Fibroblast of the conjunctiva (primary cell): Measurements from ENCODE around the gene POU6F2.
"Not testable (repeated sequence)": the region's sequence is repeated elsewhere in the genome, so short reads cannot be mapped to it uniquely, and the experiment has no call there.

ENCODE experiments used
- DNase-seq: peaks from one replicate; pipeline ENCODE4 v3.0.0-alpha.2; 2010; ENCODE audit warnings: low read depth

POU6F2 gene

GRCh38 chr7:39001595-39001994 lies 23.9 kb downstream of the POU6F2 start:
- no peak for DNase-seq

GRCh38 chr7:39002755-39003154 lies 25.0 kb downstream of the POU6F2 start:
- DNase-seq: no peak

- no peak for DNase-seq
Observed at GRCh38 chr7:39005036-39005435, 27.3 kb downstream of the POU6F2 start.

GRCh38 chr7:39005461-39005860 lies 27.8 kb downstream of the POU6F2 start:
- DNase-seq: no peak

- not testable (repeated sequence) for DNase-seq
Observed at GRCh38 chr7:39013049-39013939, 35.6 kb downstream of the POU6F2 start.

- DNase-seq: no peak
Observed at GRCh38 chr7:39016609-39017008, 38.9 kb downstream of the POU6F2 start.

GRCh38 chr7:39017369-39017915 lies 39.7 kb downstream of the POU6F2 start:
- DNase-seq: no peak

- no peak for DNase-seq
Observed at GRCh38 chr7:39022796-39023195, 45.1 kb downstream of the POU6F2 start.

GRCh38 chr7:39027491-39027890 lies 49.8 kb downstream of the POU6F2 start:
- DNase-seq: no peak

- no peak for DNase-seq
Observed at GRCh38 chr7:39033885-39034624, 56.3 kb downstream of the POU6F2 start.

GRCh38 chr7:39035156-39035555 lies 57.4 kb downstream of the POU6F2 start:
- no peak for DNase-seq

GRCh38 chr7:39035903-39036302 lies 58.2 kb downstream of the POU6F2 start:
- DNase-seq: no peak

GRCh38 chr7:39042670-39043069 lies 65.0 kb downstream of the POU6F2 start:
- DNase-seq: no peak

- DNase-seq: no peak
Observed at GRCh38 chr7:39043531-39043930, 65.8 kb downstream of the POU6F2 start.

- no peak for DNase-seq
Observed at GRCh38 chr7:39044489-39044888, 66.8 kb downstream of the POU6F2 start.

GRCh38 chr7:39045231-39045630 lies 67.5 kb downstream of the POU6F2 start:
- no peak for DNase-seq

- no peak for DNase-seq
Observed at GRCh38 chr7:39051279-39051678, 73.6 kb downstream of the POU6F2 start.

GRCh38 chr7:39051707-39052106 lies 74.0 kb downstream of the POU6F2 start:
- DNase-seq: no peak

- no peak for DNase-seq
Observed at GRCh38 chr7:39054731-39055130, 77.0 kb downstream of the POU6F2 start.

GRCh38 chr7:39056153-39056552 lies 78.4 kb downstream of the POU6F2 start:
- DNase-seq: no peak

- no peak for DNase-seq
Observed at GRCh38 chr7:39062811-39063210, 85.1 kb downstream of the POU6F2 start.

GRCh38 chr7:39069031-39069430 lies 91.3 kb downstream of the POU6F2 start:
- no peak for DNase-seq
